Osteoblast (primary cell): ENCODE results near the gene CDH4. TPM values are rescaled to one million over a fixed set of nuclear protein-coding genes. Genes with fewer than 3 reads are reported as not detected.

Source experiments
- DNase-seq: peaks from one replicate; pipeline ENCODE4 v3.0.0; 2011; ENCODE audit warnings: low spot score, mixed read lengths; ENCODE audit not compliant: insufficient read length; ENCODE audit errors: missing footprints
- H2AFZ ChIP-seq: 2 replicates; pipeline ENCODE4 v1.6.0; 2011; ENCODE audit warnings: mild to moderate bottlenecking, low read length
- H3K27ac ChIP-seq: 2 replicates; pipeline ENCODE4 v1.5.1; 2011; ENCODE audit warnings: mild to moderate bottlenecking, low read depth, low read length, moderate library complexity
- H3K27me3 ChIP-seq: 2 replicates; pipeline ENCODE4 v1.6.0; 2012; ENCODE audit warnings: mild to moderate bottlenecking, control low read depth, inconsistent platforms, low read length, moderate library complexity; ENCODE audit not compliant: insufficient read depth
- H3K36me3 ChIP-seq: 2 replicates; pipeline ENCODE4 v1.5.1; 2011; ENCODE audit warnings: mild to moderate bottlenecking, low read length, control low read depth, moderate library complexity; ENCODE audit not compliant: insufficient read depth
- H3K4me1 ChIP-seq: 2 replicates; pipeline ENCODE4 v1.5.1; 2011; ENCODE audit warnings: mild to moderate bottlenecking, low read length, control low read depth, moderate library complexity; ENCODE audit not compliant: insufficient read depth
- H3K4me2 ChIP-seq: 2 replicates; pipeline ENCODE4 v1.6.0; 2011; ENCODE audit warnings: mild to moderate bottlenecking, low read length; ENCODE audit not compliant: insufficient read depth
- H3K4me3 ChIP-seq: fragments of 200-600 bp; sonication (generic); 3 replicates; pipeline ENCODE4 v1.5.1; 2012; ENCODE audit warnings: mild to moderate bottlenecking, low read length, inconsistent platforms; ENCODE audit not compliant: insufficient read depth
- H3K79me2 ChIP-seq: 2 replicates; pipeline ENCODE4 v1.6.0; 2012; ENCODE audit warnings: mild to moderate bottlenecking, low read length, control low read depth, inconsistent platforms; ENCODE audit not compliant: insufficient read depth
- H3K9me3 ChIP-seq: 2 replicates; pipeline ENCODE4 v1.5.1; 2011; ENCODE audit warnings: low read depth, low read length, control low read depth
- H4K20me1 ChIP-seq: 2 replicates; pipeline ENCODE4 v1.6.0; 2012; ENCODE audit warnings: mild to moderate bottlenecking, low read length, control low read depth; ENCODE audit not compliant: insufficient read depth
- total RNA-seq: library from RNA; depleted of rRNA; stranded (reverse); fragments of >200 nt; gene quantifications from 2 replicates; pipeline ENCODE4 v1.2.3, GENCODE V29; 2012
- TF ChIP-seq, protein P1 (sequence below): IDR thresholded peaks from 2 replicates; pipeline ENCODE4 v1.5.1; 2011; ENCODE audit warnings: mild to moderate bottlenecking, low read depth, low read length, moderate library complexity; ENCODE audit errors: extremely low read depth

CDH4 gene
- total RNA-seq, 1 donor, result 1.1 TPM

DNA sequence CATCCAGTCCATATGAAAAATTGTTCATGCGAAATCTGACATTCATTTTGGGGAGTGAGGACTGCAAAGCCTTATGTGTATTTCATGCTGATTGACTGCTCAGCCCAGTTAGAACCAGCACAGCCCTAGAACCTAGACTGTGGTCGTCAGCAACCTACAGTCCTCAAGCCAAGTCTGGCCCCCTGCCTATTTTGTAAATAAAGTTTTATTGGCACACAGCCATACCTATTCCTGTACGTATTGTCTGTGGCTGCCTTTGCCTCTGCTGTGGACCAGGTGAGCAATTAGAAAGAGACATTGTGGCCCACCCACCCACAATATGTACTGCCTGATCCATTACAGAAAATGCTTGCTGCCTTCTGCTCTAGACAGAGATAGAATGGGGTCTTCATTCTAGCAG, 422.6 kb downstream of the CDH4 start:
- no peak overlapping the region for H2AFZ ChIP-seq
- H3K36me3 ChIP-seq, result no peaks in the 10 kb centered on the region
- H3K4me1 ChIP-seq, result no peaks in the 10 kb centered on the region
- no peak for DNase-seq
- H3K79me2 ChIP-seq, result no peaks in the 10 kb centered on the region
- H3K27ac ChIP-seq, result no peak overlapping the region
- H3K4me2 ChIP-seq, result no peak overlapping the region
- no peaks in the 10 kb centered on the region for H4K20me1 ChIP-seq
- no peaks in the 10 kb centered on the region for H3K27me3 ChIP-seq
- H3K9me3 ChIP-seq, result no peaks in the 10 kb centered on the region
- H3K4me3 ChIP-seq, result no peak overlapping the region
- TF ChIP-seq, protein P1, sequence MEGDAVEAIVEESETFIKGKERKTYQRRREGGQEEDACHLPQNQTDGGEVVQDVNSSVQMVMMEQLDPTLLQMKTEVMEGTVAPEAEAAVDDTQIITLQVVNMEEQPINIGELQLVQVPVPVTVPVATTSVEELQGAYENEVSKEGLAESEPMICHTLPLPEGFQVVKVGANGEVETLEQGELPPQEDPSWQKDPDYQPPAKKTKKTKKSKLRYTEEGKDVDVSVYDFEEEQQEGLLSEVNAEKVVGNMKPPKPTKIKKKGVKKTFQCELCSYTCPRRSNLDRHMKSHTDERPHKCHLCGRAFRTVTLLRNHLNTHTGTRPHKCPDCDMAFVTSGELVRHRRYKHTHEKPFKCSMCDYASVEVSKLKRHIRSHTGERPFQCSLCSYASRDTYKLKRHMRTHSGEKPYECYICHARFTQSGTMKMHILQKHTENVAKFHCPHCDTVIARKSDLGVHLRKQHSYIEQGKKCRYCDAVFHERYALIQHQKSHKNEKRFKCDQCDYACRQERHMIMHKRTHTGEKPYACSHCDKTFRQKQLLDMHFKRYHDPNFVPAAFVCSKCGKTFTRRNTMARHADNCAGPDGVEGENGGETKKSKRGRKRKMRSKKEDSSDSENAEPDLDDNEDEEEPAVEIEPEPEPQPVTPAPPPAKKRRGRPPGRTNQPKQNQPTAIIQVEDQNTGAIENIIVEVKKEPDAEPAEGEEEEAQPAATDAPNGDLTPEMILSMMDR, result no peak

GRCh38 chr20:61677928-61678327, 425.9 kb downstream of the CDH4 start:
- H3K36me3 ChIP-seq, result no peaks in the 10 kb centered on the region
- no peaks in the 10 kb centered on the region for H3K27me3 ChIP-seq
- H4K20me1 ChIP-seq, result no peaks in the 10 kb centered on the region
- no peaks in the 10 kb centered on the region for H3K79me2 ChIP-seq
- no peak overlapping the region for H3K27ac ChIP-seq
- H3K4me2 ChIP-seq, result no peak overlapping the region
- no peak overlapping the region for H2AFZ ChIP-seq
- no peak for DNase-seq
- no peaks in the 10 kb centered on the region for H3K9me3 ChIP-seq
- no peak overlapping the region for H3K4me3 ChIP-seq
- TF ChIP-seq, protein P1, result no peak
- no peaks in the 10 kb centered on the region for H3K4me1 ChIP-seq

- no peaks in the 10 kb centered on the region for H3K36me3 ChIP-seq
- no peak overlapping the region for H3K27ac ChIP-seq
- H3K79me2 ChIP-seq, result no peaks in the 10 kb centered on the region
- H2AFZ ChIP-seq, result no peak overlapping the region
- no peaks in the 10 kb centered on the region for H3K27me3 ChIP-seq
- no peak overlapping the region for H3K4me2 ChIP-seq
- H3K4me1 ChIP-seq, result no peaks in the 10 kb centered on the region
- H3K9me3 ChIP-seq, result no peaks in the 10 kb centered on the region
- H4K20me1 ChIP-seq, result no peaks in the 10 kb centered on the region
- H3K4me3 ChIP-seq, result no peak overlapping the region
- TF ChIP-seq, protein P1, result no peak
- no peak for DNase-seq
These were observed 426.4 kb downstream of the CDH4 start for GRCh38 chr20:61678437-61678836.

GRCh38 chr20:61679473-61679872, 427.4 kb downstream of the CDH4 start:
- Histone ChIP-seq H3K4me3 (no peak overlapping the region), H3K27me3 (no peaks in the 10 kb centered on the region), H3K27ac (no peak overlapping the region), H4K20me1 (no peaks in the 10 kb centered on the region), H2AFZ (no peak overlapping the region), H3K4me2 (no peak overlapping the region), H3K79me2 (no peaks in the 10 kb centered on the region), H3K36me3 (no peaks in the 10 kb centered on the region), H3K4me1 (no peaks in the 10 kb centered on the region), H3K9me3 (no peaks in the 10 kb centered on the region)
- no peak for DNase-seq
- TF ChIP-seq, protein P1, result no peak
